SIG-M5 treated with dmso at 0.1 percent for 504 hours (cell line): ENCODE measurements around the gene GALNT17.

Experiments used
- DNase-seq: peaks from one replicate; lab custom pipeline; 2025; ENCODE audit not compliant: unreplicated experiment; lab: John Stamatoyannopoulos, UW

Gene GALNT17

GRCh38 chr7:71665716-71666115, 533.8 kb downstream of the GALNT17 start:
- no peak for DNase-seq

DNA sequence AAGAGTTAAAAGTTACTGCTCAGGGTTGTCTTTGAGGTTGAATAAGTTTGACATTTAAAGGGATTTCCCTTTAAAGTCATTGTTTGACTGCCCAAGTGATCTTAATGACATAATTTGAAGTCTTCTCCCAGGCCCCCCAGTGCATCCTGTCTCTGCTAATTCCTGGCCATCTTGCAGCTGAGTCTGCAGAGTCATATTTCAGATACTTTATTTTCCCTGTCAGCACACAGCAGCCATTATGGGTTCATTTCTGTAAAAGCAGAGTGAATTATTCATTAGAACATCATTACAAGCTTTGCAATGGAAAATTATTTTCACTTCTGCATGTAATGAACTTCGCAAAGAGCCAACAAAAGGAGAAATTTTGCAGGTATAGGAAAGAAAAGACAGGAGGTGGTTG, 536.6 kb downstream of the GALNT17 start:
- DNase-seq: no peak

DNA sequence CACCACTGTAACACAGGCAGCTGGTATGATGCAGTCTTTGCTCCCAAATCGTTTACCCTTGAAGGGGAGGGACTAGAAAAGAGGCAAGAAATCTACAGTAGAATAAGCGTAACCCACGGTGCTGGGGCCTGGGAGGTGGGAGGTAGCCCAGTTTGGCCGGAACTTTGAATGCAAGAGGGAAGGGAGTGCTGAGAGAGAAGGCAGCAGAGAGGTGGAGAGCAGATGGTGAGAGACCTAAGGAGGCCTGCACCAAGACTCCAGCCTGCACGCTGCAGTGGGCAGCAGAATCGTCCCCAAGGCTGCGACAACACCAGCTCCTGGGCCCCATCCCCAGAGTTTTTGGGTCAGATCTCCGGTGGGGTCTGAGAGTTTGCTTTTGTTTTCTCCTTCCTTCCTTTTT, 547.5 kb downstream of the GALNT17 start:
- DNase-seq: no peak

DNA sequence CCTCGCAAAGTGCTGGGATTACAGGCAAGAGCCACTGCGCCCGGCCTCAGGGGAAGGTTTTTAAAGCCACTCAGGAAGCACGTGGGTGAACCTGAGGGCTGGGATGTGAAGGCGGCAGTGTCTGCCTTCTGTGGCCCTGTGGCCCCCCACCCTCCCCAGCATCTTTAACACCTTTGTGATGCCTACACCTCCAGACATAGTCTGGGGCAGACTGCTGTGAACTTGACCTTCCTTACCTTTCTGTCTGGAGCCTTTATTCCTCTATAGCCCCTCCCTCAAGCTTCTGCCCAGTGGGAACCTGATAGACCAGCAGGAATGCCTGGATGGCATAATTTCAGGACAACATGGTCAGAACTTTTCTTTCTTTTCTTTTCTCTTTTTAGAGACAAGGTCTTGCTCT, 550.2 kb downstream of the GALNT17 start:
- no peak for DNase-seq

GRCh38 chr7:71682841-71683781, 551.2 kb downstream of the GALNT17 start:
- no peak for DNase-seq

DNA sequence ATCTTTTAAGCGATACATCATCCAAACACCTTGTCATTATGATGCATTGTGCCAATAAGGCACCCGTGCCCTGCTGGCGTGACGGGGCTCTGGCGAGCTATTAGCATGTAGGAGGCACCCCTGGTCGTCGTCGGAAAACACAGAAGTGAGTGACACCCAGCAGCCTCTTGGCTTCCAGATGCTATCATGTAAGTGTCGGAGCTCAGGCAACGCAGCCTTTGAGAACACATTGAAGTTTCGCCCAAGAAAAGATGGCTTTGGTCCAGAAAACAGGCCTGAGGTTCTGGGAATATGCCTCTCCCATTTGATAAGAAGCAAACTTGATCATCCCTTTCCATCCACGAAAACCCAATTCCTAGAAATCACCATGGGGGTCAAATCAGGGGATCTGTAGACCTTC, 555.3 kb downstream of the GALNT17 start:
- DNase-seq: no peak

DNA sequence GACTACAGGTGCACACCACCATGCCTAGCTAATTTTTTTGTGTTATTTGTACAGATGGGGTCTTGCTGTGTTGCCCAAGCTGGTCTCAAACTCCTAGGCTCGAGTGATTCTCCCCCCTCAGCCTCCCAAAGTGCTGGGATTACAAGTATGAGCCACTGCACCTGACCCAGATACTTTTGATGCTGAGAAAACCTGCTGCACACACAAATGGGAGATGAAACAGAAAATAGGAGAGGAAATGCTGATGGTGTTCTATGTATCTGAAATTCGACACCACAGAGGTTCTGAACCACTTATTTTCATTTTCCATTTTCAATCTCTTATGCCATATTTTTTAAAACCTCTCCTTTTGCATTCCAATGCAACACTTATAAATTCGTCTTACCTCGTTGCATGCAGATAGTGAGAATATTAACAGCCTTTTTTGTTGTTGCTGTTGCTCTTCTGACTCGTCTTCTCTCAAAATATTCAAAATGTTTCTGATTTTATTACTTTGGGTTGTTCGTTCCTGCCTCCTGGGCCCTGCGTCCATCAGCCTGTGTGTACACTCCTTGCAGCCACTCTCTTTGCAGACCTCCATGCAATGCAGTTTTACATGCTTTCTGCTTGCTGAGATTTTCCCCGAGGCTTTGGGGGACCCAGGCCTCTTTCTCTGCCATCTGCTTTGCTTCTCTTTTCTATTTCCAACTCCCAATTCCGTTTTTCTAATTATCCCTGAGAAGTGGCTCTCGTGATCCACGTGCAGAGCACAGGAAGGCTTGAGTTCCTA, 556.1 kb downstream of the GALNT17 start:
- no peak for DNase-seq

DNA sequence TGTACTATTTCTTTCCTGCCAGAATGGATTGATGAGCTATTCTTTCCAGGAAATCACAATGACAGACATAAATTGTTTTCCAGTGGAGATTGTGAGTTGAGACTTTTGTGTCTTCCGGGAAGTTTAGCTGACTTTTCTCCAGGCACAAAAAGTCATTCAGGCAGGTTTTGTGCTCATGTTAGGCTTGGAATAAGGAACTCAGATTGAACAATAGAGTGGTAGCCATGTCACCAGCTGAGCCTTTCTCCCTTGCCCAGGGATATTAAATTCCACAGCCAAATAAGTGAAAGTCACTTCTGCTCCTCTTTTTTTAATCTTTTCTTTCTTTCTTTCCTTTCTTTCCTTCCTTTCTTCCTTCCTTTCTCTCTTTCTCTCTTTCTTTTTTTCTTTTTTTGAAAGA, 559.6 kb downstream of the GALNT17 start:
- no peak for DNase-seq

DNA sequence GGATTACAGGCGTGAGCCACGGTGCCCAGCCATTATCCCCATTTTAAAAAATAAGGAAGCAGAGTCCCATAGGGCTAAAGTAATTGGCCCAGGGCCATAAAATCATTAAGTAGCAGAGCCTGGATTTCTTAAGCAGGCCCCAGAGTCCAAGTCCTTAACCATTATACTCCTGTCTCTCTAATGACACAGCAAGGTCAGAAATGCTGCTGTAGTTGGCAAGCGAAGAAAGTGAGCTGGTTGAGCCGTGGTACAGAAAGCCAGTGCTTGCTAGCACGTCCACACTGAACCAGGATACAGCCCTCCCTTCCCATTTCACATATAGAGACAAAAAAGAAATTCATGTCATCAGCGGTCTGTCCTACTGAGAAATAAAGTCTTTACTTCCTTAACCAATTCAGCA, 562.7 kb downstream of the GALNT17 start:
- DNase-seq: no peak

- DNase-seq: no peak
Observed at GRCh38 chr7:71695186-71695585, 563.2 kb downstream of the GALNT17 start.

GRCh38 chr7:71696511-71696910, 564.6 kb downstream of the GALNT17 start:
- DNase-seq: no peak

- DNase-seq: no peak
Observed at GRCh38 chr7:71697400-71697799, 565.5 kb downstream of the GALNT17 start.

DNA sequence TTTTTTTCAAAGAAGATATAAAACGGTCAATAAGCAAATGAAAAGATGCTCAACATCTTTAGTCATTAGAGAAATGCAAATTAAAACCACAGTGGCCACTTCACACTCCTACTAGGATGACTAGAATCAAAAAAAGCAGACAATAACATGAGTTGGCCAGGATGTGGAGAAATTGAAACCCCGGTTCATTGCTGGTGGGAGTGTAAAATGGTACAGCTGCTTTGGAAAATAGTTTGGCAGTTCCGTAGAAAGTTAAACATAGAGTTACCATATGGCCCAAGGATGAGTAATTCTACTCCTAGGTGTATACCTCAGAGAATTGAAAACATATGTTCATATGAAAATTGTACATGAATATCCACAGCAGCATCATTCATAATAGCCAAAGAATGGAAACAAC, 573.3 kb downstream of the GALNT17 start:
- no peak for DNase-seq

DNA sequence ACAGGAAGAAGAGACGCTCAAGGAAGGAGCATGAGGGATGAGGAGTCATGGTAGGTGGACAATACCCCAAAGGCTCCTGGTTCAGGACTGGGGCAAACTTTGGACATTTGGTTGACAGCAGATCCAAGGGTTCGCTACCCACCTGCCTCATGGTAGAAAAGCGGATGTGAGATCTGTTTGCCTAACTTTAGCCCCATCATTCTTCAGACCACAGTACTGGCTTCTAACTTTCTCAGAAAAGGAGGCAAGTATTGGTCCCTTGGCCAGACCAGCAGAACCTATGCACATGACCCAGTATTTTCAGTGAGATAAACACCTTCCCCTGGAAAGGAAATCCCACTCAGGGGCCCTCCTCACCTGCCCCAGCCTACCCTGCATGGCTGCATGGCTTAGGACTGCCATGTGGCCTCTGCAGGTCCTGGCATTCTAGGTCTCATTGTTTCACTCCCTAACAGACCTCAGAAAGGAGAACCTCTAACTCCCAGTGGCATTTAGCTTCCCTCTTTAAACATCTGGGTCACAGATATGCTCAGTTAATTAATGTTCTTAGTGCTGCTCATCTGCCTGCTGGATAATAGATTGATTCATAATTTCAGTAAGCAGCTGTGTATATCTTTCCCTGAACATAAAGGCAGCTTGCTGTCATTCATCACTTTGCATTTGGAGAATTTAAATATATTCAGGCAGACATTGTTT, 574.1 kb downstream of the GALNT17 start:
- no peak for DNase-seq

GRCh38 chr7:71706597-71706975, 574.6 kb downstream of the GALNT17 start:
- DNase-seq: no peak

DNA sequence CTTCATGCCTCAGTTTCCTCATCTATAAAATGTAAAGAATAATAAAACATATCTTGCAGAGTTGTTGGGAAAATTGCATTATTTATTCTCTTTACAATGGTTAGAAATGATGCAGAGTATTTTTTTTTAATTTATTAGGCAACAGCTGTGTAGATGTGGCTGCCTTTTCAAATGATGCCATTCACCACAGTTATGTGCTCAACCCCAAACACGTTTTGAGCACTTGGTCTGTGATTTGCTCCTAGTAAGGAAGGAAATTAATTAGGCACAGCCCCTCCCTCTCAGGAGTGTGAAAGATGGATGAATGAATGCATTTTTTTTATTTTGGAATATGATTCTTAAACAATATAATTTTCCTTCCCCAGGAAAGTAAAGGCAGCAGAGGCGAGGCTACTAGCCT, 575.1 kb downstream of the GALNT17 start:
- DNase-seq: no peak

- no peak for DNase-seq
Observed at GRCh38 chr7:71708710-71709109, 576.8 kb downstream of the GALNT17 start.

DNA sequence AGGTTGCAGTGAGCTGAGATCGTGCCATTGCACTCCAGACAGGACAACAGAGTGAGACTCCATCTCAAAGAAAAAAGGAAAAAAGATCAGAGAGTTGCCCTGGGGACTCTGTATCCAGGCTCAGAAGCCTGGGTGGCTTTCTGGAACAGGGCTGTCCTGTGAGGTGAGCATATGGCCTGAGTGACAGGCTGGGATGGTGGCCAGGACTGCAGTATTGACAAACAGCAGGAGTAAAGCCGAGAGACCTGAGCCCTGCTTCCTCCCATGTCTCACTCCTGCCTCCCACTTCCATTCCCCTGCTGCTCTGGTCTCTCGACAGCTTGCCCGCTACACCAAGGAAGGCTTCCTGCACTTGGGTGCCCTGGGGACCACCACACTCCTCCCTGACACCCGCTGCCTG, 578.5 kb downstream of the GALNT17 start:
- DNase-seq: no peak

DNA sequence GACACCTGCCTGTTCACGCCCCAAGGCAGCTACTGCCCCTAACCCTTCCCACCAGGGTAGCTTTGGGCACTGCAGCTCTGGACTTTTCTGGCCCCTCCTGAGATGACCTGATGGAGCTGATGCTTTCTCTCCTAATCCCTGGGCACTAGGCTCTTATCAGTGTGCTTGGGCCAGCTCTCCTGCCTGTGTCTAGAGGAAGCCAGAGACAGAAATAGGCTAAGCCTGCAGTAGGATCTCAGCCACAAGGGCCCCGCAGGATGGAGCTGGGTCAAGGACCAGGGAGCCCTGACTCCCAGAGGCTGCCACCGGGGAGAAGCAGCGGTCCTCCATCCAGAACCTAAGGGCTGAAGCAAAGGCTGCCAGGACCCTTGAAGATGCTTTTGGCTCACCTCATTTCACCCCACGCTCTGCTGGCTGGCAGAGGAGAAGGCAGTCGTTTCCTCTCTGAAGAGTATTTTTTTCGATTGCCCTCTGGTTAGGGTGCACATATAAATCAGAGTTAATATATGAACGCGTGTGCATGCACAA, 580.8 kb downstream of the GALNT17 start:
- no peak for DNase-seq

DNA sequence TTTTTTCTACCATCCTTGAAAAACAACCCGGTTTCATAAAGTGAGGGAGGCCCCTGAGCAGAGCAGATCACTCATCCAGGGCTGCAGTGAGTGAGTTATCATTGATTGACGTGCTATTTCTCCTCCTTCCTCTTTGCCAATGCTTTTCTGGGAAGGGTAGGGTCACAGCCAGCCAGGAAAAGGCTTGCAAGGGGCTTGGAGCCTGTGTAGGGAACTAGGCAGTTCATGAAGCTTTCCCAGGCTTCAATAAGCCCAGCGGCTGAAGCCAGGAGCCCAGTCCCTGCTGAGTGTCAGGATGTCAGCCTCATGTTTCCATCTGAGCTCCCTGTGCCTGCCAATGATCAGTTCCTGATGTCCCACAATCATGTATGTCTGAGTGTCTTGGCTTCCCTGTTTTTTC, 584.7 kb downstream of the GALNT17 start:
- DNase-seq: no peak

DNA sequence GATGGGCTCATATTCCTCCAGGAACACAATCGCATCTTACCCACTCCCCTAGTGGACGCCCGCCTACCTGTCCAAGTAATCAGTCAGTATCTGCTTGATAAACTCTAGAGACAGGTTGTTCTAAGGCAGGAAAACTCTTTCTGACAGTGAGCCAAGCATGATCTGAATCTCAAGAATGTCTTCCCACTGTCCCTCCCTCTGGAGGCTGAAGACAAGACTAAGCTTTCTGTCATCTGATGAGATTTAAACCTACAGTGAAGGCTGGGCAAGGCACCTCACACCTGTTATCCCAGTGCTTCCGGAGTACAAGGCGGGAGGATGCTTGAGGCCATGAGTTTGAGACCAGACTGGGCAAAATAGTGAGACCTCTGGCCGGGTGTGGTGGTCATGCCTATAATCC, 586.6 kb downstream of the GALNT17 start:
- DNase-seq: no peak
